KOPT-K1 (cell line): ENCODE results near the gene HDAC4.

Experiments used
- H3K27ac ChIP-seq: fragments of 200-600 bp; sonication (generic); 2 replicates; pipeline ENCODE4 v1.5.1; 2016; ENCODE audit warnings: antibody characterized with exemption, mild to moderate bottlenecking, low read depth, low read length; ENCODE audit not compliant: poor library complexity, severe bottlenecking
- H3K36me3 ChIP-seq: fragments of 200-600 bp; sonication (generic); 2 replicates; pipeline ENCODE4 v1.5.1; 2017; ENCODE audit warnings: antibody characterized with exemption, mild to moderate bottlenecking, low read length, moderate library complexity; ENCODE audit not compliant: insufficient read depth
- H3K9me3 ChIP-seq: fragments of 200-600 bp; sonication (generic); 2 replicates; pipeline ENCODE4 v1.5.1; 2017; ENCODE audit warnings: antibody characterized with exemption, low read length, mild to moderate bottlenecking; ENCODE audit not compliant: insufficient read depth, poor library complexity, severe bottlenecking

HDAC4 gene

GRCh38 chr2:239348563-239349452 lies 52.0 kb downstream of the HDAC4 start:
- H3K36me3 ChIP-seq, result peaks cover 70% of the 10 kb centered on the region
- H3K9me3 ChIP-seq, result no peaks in the 10 kb centered on the region
- no peak overlapping the region for H3K27ac ChIP-seq

GRCh38 chr2:239346676-239347075 lies 54.1 kb downstream of the HDAC4 start:
- H3K9me3 ChIP-seq, result no peaks in the 10 kb centered on the region
- peaks cover 59% of the 10 kb centered on the region for H3K36me3 ChIP-seq
- H3K27ac ChIP-seq, result no peak overlapping the region

- H3K9me3 ChIP-seq, result no peaks in the 10 kb centered on the region
- H3K36me3 ChIP-seq, result peaks cover 45% of the 10 kb centered on the region
- peak overlapping the region; percentile 24 for H3K27ac ChIP-seq
Observed at GRCh38 chr2:239345251-239345650, 55.6 kb downstream of the HDAC4 start.

- peaks cover 43% of the 10 kb centered on the region for H3K36me3 ChIP-seq
- no peaks in the 10 kb centered on the region for H3K9me3 ChIP-seq
- H3K27ac ChIP-seq, result peak overlapping the region; percentile 24
Observed at GRCh38 chr2:239344857-239345216, 56.0 kb downstream of the HDAC4 start.

- Histone ChIP-seq H3K36me3 (peaks cover 37% of the 10 kb centered on the region), H3K9me3 (no peaks in the 10 kb centered on the region), H3K27ac (peak overlapping the region; percentile 24)
Observed at GRCh38 chr2:239343946-239344856, 56.6 kb downstream of the HDAC4 start.

- Histone ChIP-seq H3K36me3 (peaks cover 32% of the 10 kb centered on the region), H3K9me3 (no peaks in the 10 kb centered on the region), H3K27ac (no peak overlapping the region)
Observed at GRCh38 chr2:239343460-239343859, 57.4 kb downstream of the HDAC4 start.

- H3K9me3 ChIP-seq, result no peaks in the 10 kb centered on the region
- H3K27ac ChIP-seq, result peak overlapping the region; percentile 76
Observed at GRCh38 chr2:239341840-239342239, 59.0 kb downstream of the HDAC4 start.

GRCh38 chr2:239341146-239341732 lies 59.6 kb downstream of the HDAC4 start:
- peaks cover 20% of the 10 kb centered on the region for H3K36me3 ChIP-seq
- peak overlapping the region; percentile 76 for H3K27ac ChIP-seq
- H3K9me3 ChIP-seq, result no peaks in the 10 kb centered on the region

More at GRCh38 chr2:239341840-239342239, 59.0 kb downstream of the HDAC4 start:
- H3K36me3 ChIP-seq, result peaks cover 20% of the 10 kb centered on the region

GRCh38 chr2:239339726-239340601 lies 60.9 kb downstream of the HDAC4 start:
- Histone ChIP-seq H3K9me3 (no peaks in the 10 kb centered on the region), H3K36me3 (peaks cover 20% of the 10 kb centered on the region), H3K27ac (peak overlapping the region; percentile 76)

- peak overlapping the region; percentile 76 for H3K27ac ChIP-seq
- H3K36me3 ChIP-seq, result peaks cover 13% of the 10 kb centered on the region
- no peaks in the 10 kb centered on the region for H3K9me3 ChIP-seq
Observed at GRCh38 chr2:239339241-239339640, 61.6 kb downstream of the HDAC4 start.

GRCh38 chr2:239337877-239338484 lies 62.8 kb downstream of the HDAC4 start:
- Histone ChIP-seq H3K9me3 (no peaks in the 10 kb centered on the region), H3K27ac (peak overlapping the region; percentile 76), H3K36me3 (0 out of 2 replicates have a peak, but pooled peaks cover 3% of the 10 kb centered on the region)

- Histone ChIP-seq H3K27ac (peak overlapping the region; percentile 76), H3K9me3 (no peaks in the 10 kb centered on the region), H3K36me3 (0 out of 2 replicates have a peak, but pooled peaks cover 3% of the 10 kb centered on the region)
Observed at GRCh38 chr2:239337122-239337876, 63.5 kb downstream of the HDAC4 start.

GRCh38 chr2:239331560-239331959 lies 69.3 kb downstream of the HDAC4 start:
- Histone ChIP-seq H3K27ac (peak overlapping the region; percentile 100), H3K36me3 (no peaks in the 10 kb centered on the region), H3K9me3 (no peaks in the 10 kb centered on the region)
